IPS-18a (cell line): ENCODE data around the gene PTPRM.

Experiments used
- H3K27ac ChIP-seq: one replicate; pipeline ENCODE4 v1.5.1; 2013; ENCODE audit warnings: low read length
- H3K27me3 ChIP-seq: one replicate; pipeline ENCODE4 v1.6.1; 2013; ENCODE audit warnings: mild to moderate bottlenecking, low read length; ENCODE audit not compliant: control insufficient read depth, insufficient read depth
- H3K36me3 ChIP-seq: one replicate; pipeline ENCODE4 v1.6.1; 2013; ENCODE audit warnings: low read depth, low read length; ENCODE audit not compliant: control insufficient read depth
- H3K4me1 ChIP-seq: one replicate; pipeline ENCODE4 v1.6.1; 2013; ENCODE audit warnings: low read depth, low read length; ENCODE audit not compliant: control insufficient read depth
- H3K4me3 ChIP-seq: one replicate; pipeline ENCODE4 v1.5.1; 2013; ENCODE audit warnings: low read length
- H3K9ac ChIP-seq: one replicate; pipeline ENCODE4 v1.6.1; 2013; ENCODE audit warnings: mild to moderate bottlenecking, low read length, moderate library complexity
- H3K9me3 ChIP-seq: one replicate; pipeline ENCODE4 v1.6.1; 2013; ENCODE audit warnings: low read depth, low read length; ENCODE audit not compliant: control insufficient read depth

PTPRM gene

DNA sequence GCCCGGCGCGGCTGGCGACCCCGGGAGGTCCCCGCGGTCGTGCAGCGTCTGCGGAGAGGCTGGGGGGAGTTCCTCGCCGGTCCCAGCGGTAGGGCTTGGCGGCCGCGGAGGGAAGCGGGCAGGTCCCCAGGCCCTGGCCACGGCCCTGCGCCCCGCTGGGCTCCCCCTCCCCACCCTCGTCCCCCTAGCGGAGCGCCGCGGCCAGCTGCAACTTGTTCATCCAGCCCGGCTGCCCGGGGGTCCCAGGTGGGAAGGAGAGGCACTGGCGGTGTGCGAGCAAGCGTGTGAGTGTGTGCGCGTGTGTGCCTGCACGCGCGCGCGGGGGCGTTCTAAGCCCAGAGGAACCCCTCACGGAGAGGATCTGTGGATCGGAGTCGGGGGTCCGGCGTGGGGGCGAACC is 1.3 kb downstream of the PTPRM start:
- Histone ChIP-seq H3K9me3 (no peaks in the 10 kb centered on the region), H3K27ac (no peak overlapping the region), H3K36me3 (no peaks in the 10 kb centered on the region), H3K4me3 (peak overlapping the region; percentile 65), H3K27me3 (peaks cover 50% of the 10 kb centered on the region), H3K4me1 (peaks cover 4% of the 10 kb centered on the region), H3K9ac (no peak overlapping the region)

DNA sequence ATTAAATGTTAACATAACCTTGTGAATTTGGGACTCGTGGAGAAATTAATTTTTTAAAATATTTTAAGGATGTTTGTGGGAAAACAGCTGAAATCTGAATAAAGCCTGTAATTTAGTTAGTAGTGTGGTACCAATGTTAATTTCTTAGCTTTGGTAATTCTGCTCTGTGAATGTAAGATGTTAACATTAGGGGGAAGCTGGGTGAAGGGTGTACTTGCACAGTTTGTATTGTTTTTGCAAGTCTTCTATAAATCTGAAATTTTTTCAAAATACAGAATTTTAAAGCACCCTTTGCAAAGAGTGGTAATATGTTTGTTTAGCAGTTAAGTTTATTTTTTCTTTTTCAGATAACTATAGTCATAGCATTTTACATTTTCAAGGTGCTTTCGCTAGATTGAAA is 4.5 kb downstream of the PTPRM start:
- Histone ChIP-seq H3K4me3 (no peak overlapping the region), H3K27ac (no peak overlapping the region), H3K27me3 (peaks cover 22% of the 10 kb centered on the region), H3K9ac (no peak overlapping the region), H3K4me1 (peaks cover 6% of the 10 kb centered on the region), H3K36me3 (no peaks in the 10 kb centered on the region), H3K9me3 (no peaks in the 10 kb centered on the region)

DNA sequence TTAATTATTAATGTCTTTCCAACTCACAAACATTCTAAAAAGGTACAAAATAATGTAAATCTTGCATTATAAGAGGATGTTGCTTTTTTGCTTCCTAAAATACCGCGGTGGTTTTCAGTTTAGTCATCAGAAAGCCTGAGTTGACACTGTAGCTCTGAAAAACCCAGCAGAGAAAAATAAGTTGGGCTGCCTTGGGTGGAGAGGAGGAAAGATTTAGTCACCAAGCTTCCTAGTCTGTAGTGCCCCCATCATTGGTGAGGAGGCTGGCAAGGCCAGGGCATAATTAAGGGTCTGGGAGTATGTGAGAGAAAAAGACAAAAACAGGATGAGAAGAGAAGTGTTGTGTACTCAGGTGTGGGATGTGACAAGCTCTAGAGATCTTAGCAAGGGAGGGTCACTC is 5.7 kb downstream of the PTPRM start:
- no peaks in the 10 kb centered on the region for H3K36me3 ChIP-seq
- H3K4me3 ChIP-seq: no peak overlapping the region
- H3K4me1 ChIP-seq: peaks cover 17% of the 10 kb centered on the region
- no peaks in the 10 kb centered on the region for H3K9me3 ChIP-seq
- H3K27me3 ChIP-seq: peaks cover 22% of the 10 kb centered on the region
- no peak overlapping the region for H3K27ac ChIP-seq
- H3K9ac ChIP-seq: no peak overlapping the region

DNA sequence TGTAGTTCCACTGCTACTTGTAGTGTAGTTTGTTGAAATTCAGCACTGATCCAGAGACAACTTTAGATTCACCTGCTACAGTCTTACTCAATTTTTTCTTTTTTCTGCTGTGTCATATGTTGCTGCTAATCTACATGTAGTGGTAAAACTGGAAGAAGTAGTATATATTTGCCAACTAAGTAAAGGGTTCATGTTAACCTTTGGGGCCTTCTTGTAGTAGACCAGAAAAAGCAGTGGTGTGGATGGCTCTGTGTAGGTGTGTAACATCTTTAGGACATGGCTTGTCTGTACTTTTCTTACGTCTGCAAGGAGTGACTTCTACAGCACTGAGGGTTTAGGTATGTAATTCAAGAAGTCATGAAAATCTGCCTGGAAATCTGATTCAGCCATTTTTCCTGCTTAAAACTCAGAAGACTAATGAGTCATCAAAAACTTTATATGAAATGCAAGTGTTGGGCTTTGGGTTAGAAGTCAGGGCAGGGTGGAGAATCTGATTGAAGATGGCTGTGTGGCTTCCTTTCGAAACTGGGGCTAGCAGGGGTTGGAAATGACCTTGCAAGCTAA is 8.4 kb downstream of the PTPRM start:
- no peaks in the 10 kb centered on the region for H3K9me3 ChIP-seq
- no peak overlapping the region for H3K27ac ChIP-seq
- H3K27me3 ChIP-seq: peaks cover under 1% of the 10 kb centered on the region
- H3K36me3 ChIP-seq: no peaks in the 10 kb centered on the region
- peaks cover 16% of the 10 kb centered on the region for H3K4me1 ChIP-seq
- no peak overlapping the region for H3K9ac ChIP-seq
- no peak overlapping the region for H3K4me3 ChIP-seq

DNA sequence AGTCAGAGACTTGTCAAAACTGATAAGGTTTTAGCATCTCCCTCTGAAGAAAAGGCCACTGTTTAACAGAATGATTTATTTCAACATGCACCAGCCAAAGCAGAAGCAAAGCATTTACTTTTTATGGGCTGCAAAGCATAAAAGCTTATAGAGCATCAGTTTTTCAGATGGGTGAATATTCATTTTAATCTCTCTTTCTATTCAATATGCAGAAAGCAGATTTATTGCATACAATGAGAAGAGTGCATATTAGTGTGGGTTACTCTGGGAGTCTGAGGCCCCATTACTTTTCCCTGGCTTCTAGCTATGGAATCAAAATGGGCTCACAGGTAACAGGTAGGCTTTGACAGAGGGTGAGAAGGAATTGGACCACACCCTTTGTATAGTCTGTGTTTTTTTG is 9.0 kb downstream of the PTPRM start:
- Histone ChIP-seq H3K27ac (no peak overlapping the region), H3K27me3 (no peaks in the 10 kb centered on the region), H3K4me3 (no peak overlapping the region), H3K9me3 (no peaks in the 10 kb centered on the region), H3K9ac (no peak overlapping the region), H3K4me1 (peaks cover 16% of the 10 kb centered on the region), H3K36me3 (no peaks in the 10 kb centered on the region)

DNA sequence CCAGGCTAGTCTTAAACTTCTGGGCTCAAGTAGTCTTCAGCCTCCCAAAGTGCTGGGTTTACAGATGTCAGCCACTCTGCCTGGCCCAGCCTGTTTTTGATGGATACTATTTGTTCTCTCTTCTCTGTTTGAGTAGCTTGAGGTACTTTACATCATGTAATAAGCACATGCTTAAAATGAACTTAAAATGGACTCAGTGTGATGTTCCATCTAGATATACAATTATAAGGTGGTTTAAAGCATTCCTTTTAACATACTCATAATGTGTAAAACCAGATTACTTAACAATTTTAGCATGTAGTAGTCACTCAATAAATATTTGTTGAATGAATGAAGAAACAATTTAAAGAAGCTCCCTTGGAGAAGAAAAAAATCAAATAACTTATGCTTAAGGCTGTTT is 9.6 kb downstream of the PTPRM start:
- no peak overlapping the region for H3K4me3 ChIP-seq
- H3K9me3 ChIP-seq: no peaks in the 10 kb centered on the region
- H3K36me3 ChIP-seq: no peaks in the 10 kb centered on the region
- H3K27me3 ChIP-seq: no peaks in the 10 kb centered on the region
- H3K4me1 ChIP-seq: peaks cover 16% of the 10 kb centered on the region
- H3K27ac ChIP-seq: no peak overlapping the region
- no peak overlapping the region for H3K9ac ChIP-seq

DNA sequence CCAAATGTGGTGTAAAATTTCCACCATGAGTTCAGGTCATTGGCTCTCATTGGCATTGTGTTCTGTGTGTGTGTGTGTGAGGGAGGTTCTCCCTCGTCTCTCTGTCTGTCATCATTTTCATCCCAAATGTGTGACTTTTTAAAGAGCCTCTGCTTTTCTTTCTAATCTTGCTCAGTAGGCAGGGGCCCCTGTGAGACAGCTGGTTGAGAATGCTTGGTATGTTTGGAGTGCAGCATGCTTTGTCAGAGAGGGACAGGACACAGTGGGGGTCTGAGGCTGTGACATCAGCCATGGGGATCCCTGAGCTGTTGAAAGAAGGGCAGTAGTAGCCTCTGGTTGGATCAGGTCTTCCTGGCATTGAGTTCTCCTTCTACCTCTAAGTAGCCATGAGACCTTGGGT is 10.6 kb downstream of the PTPRM start:
- no peak overlapping the region for H3K27ac ChIP-seq
- H3K4me3 ChIP-seq: peak overlapping the region; percentile 7
- H3K36me3 ChIP-seq: no peaks in the 10 kb centered on the region
- H3K27me3 ChIP-seq: no peaks in the 10 kb centered on the region
- H3K4me1 ChIP-seq: peaks cover 16% of the 10 kb centered on the region
- H3K9ac ChIP-seq: no peak overlapping the region
- no peaks in the 10 kb centered on the region for H3K9me3 ChIP-seq

DNA sequence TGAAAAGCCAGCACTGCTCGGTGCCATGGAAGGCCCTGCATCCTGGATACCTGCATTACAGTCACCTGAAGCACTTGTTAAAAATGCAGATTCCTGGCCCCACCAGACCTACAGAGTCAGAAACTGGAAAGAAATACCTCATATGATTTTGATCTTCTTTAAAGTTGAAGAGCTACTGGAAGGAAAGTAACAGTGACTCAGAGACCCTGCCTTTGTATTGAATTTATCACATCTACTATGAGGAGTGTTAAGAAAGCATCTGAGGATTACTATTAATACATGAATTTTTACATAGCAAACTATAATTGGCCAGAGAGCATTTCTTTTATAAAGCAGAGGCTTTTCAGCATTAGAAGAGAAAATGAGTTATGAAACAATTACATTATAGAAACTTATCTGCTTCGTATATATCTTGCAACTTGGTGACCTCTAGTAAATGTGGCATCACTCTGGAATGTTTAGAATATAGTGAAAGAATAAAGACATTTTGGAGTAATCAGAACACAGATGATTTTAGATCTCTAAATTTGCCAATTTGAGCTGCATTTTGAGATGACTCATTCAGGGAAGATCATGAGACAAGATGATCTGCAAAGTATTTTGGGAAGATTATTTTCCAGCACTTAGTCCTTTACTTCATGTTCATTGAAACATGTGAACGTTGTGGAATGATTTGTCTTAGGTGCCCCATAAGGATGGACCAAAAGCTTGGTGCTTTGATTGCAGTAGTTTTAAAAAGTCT is 12.2 kb downstream of the PTPRM start:
- Histone ChIP-seq H3K9ac (no peak overlapping the region), H3K9me3 (no peaks in the 10 kb centered on the region), H3K36me3 (no peaks in the 10 kb centered on the region), H3K4me1 (peaks cover 16% of the 10 kb centered on the region), H3K4me3 (no peak overlapping the region), H3K27ac (no peak overlapping the region), H3K27me3 (no peaks in the 10 kb centered on the region)

DNA sequence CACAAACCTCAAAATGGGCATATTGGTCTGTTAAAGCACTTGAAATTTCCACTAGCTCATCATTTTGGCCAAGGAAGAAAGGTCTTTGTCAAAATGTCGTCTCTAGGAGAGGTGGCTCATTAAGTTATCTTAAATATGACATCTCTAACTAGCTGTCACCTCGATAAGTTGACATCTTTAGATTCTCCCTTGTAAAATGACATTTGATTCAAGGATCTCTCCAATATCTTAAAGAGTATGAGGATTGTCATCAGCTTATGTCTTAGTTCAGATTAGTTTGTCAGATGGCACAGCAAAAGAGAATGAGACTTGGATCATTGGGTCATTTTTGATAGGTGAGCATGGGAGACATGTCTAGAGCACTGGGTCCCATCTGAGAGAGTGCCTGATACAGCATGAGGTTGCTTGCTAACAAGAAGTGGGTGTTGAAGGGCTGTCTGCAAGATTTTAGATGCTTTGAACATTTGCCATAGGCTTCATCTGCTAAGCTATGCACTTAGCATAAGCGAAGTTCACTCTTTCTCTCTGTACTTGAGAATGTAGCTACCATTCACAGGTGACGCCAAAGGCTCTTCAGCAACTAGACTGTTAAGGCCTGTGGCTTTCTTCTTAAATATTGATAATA is 12.9 kb downstream of the PTPRM start:
- Histone ChIP-seq H3K4me3 (no peak overlapping the region), H3K9ac (no peak overlapping the region), H3K4me1 (peaks cover 16% of the 10 kb centered on the region), H3K36me3 (no peaks in the 10 kb centered on the region), H3K27me3 (no peaks in the 10 kb centered on the region), H3K27ac (no peak overlapping the region), H3K9me3 (no peaks in the 10 kb centered on the region)

DNA sequence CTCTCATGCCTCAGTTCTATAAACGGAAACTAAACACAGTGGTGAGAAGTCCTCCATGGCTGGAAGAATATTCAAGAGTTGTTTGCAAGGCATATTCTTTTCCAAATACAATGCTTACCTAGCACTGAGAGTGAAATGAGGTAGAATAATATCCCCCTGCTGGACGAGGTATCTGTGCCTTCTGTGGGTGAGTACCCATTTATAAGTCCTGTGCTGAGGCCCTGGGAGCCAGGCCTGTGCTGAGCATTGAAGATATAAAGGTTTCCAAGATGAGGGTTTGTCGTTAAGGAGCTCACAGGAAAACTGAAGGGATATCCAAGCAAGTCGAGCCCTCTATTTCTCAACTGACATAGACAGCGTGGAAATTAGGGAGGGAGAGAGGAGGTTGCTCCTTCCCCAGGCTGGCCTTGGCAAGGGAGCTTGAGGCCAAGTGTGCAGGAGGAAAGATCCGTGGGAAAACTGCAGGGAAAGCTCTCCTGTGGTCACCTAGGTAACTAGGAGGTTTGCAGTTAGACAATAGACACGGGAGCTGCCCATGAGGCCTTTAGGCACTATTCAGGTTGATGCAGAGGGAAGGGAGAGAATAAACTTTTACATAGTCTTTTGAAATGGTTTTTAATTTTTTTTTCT is 17.6 kb downstream of the PTPRM start:
- no peak overlapping the region for H3K9ac ChIP-seq

DNA sequence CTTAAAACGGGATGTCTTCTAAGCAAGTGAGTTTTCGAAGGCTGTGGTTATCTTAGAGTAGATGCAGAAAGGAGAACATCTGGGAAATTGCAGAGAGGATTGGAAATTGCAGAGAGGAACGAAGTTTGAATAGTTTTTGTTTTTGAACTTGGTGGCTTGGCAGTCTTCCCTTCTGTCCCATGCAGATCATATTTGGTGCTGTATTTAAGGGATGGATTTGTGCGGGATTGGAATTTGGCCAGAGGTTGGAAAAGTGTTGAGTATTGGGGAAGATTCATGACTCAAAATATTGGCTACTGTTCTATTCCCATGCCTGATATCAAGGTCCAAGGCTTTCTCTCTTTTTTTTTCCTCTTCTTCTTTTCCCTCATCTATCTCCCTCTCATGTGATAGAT is 18.2 kb downstream of the PTPRM start:
- no peak overlapping the region for H3K4me3 ChIP-seq

More for the DNA sequence above, 17.6 kb downstream of the PTPRM start:
- Histone ChIP-seq H3K9me3 (no peaks in the 10 kb centered on the region), H3K4me3 (no peak overlapping the region), H3K27ac (no peak overlapping the region), H3K36me3 (no peaks in the 10 kb centered on the region), H3K27me3 (no peaks in the 10 kb centered on the region), H3K4me1 (no peaks in the 10 kb centered on the region)

More for the DNA sequence above, 18.2 kb downstream of the PTPRM start:
- H3K9me3 ChIP-seq: no peaks in the 10 kb centered on the region
- no peak overlapping the region for H3K9ac ChIP-seq
- H3K27me3 ChIP-seq: no peaks in the 10 kb centered on the region
- H3K36me3 ChIP-seq: no peaks in the 10 kb centered on the region
- H3K27ac ChIP-seq: no peak overlapping the region
- H3K4me1 ChIP-seq: no peaks in the 10 kb centered on the region
